HepG2 (cell line): ENCODE results near the gene NRG3. TPM values are rescaled to one million over a fixed set of nuclear protein-coding genes. Genes with fewer than 3 reads are reported as not detected.

Experiments used
- ATAC-seq: fragments of 200-7000 bp; cut with Tn5 transposase; 3 replicates; pipeline ENCODE4 v1.9.1; 2020; ENCODE audit warnings: mild to moderate bottlenecking, moderate library complexity
- BruUV-seq: library from RNA; stranded (reverse); fragments of 400-500 nt; replicated peaks from 2 replicates; lab custom pipeline; 2021; lab: Mats Ljungman, UMichigan
- CTCF ChIA-PET: fragments of 300-600 bp; formaldehyde crosslinking; extraction: SDS; loops from one replicate; lab custom pipeline; 2021; ENCODE audit warnings: low total read pairs, inconsistent platforms, low intra/inter-chr PET ratio; lab: Yijun Ruan, JAX
- POLR2A ChIA-PET: fragments of 350-600 bp; sonication (Branson Sonifier 250); formaldehyde crosslinking; loops from one replicate; lab custom pipeline; 2020; ENCODE audit warnings: antibody characterized with exemption, inconsistent platforms; lab: Yijun Ruan, JAX
- DNase-seq: peaks from one replicate; pipeline ENCODE4 v3.0.0-alpha.2; 2015; ENCODE audit warnings: low spot score
- FAIRE-seq: peaks from 3 replicates; lab custom pipeline; 2011; peaks lifted over from hg19 to GRCh38; lab: Jason Lieb, UNC
- H2AFZ ChIP-seq: one replicate; pipeline ENCODE4 v1.6.1; 2011; ENCODE audit warnings: low read length, inconsistent platforms
- H3K27ac ChIP-seq: fragments of 300-600 bp; 3 replicates; pipeline ENCODE4 v1.8.0; 2011; ENCODE audit warnings: mixed run types, mild to moderate bottlenecking, mixed read lengths, low read length, inconsistent platforms; ENCODE audit not compliant: insufficient read depth; ENCODE audit errors: extremely low read length
- H3K27me3 ChIP-seq, 2 experiments: fragments of 200-600 bp in 1 of 2; 2 replicates in 1 of 2; 3 replicates in 1 of 2; pipeline versions ENCODE4 v1.6.0 to v1.8.0; 2011; ENCODE audit warnings: low read length in 2 of 2, mild to moderate bottlenecking in 2 of 2, moderate library complexity in 2 of 2, inconsistent platforms in 1 of 2; ENCODE audit not compliant: insufficient read depth in 2 of 2, control insufficient read depth in 1 of 2
- H3K36me3 ChIP-seq, 2 experiments: fragments of 200-600 bp in 1 of 2; replicated peaks in 1 of 2; 2 replicates in 1 of 2; 3 replicates in 1 of 2; pipeline versions ENCODE4 v1.5.1 to v1.8.0; 2011; ENCODE audit warnings: low read length in 2 of 2, inconsistent platforms in 1 of 2; ENCODE audit not compliant: insufficient read depth in 2 of 2, control insufficient read depth in 1 of 2
- H3K4me1 ChIP-seq: 2 replicates; pipeline ENCODE4 v1.5.1; 2012; ENCODE audit warnings: low read length, inconsistent platforms; ENCODE audit not compliant: insufficient read depth
- H3K4me2 ChIP-seq: 2 replicates; pipeline ENCODE4 v1.6.0; 2011; ENCODE audit warnings: low read depth, low read length, inconsistent platforms
- H3K4me3 ChIP-seq, 3 experiments: fragments of 200-600 bp in 1 of 3; sonication (generic), shearing (Covaris generic) in 1 of 3; replicated peaks in 1 of 3; 2 replicates each; pipeline ENCODE4 v1.5.1; 2011 to 2016; ENCODE audit warnings: low read length in 3 of 3, inconsistent platforms in 2 of 3, low read depth in 2 of 3, mild to moderate bottlenecking in 2 of 3, control low read depth in 1 of 3, mixed read lengths in 1 of 3; ENCODE audit not compliant: insufficient read depth in 1 of 3
- H3K79me2 ChIP-seq: one replicate; pipeline ENCODE4 v1.6.1; 2011; ENCODE audit warnings: low read length, inconsistent platforms; ENCODE audit not compliant: insufficient read depth
- H3K9ac ChIP-seq: 2 replicates; pipeline ENCODE4 v1.6.0; 2011; ENCODE audit warnings: mild to moderate bottlenecking, low read depth, low read length, inconsistent platforms; ENCODE audit not compliant: insufficient read depth
- H3K9me3 ChIP-seq: 2 replicates; pipeline ENCODE4 v1.5.1; 2012; ENCODE audit warnings: mild to moderate bottlenecking, low read length
- H4K20me1 ChIP-seq: 2 replicates; pipeline ENCODE4 v1.6.0; 2011; ENCODE audit warnings: inconsistent platforms, mild to moderate bottlenecking, low read length, moderate library complexity; ENCODE audit not compliant: insufficient read depth
- IKZF1 ChIP-seq: fragments of 450-650 bp; IDR thresholded peaks from 2 replicates; pipeline ENCODE4 v1.7.1; 2016
- MTA1 ChIP-seq: sonication (generic); formaldehyde crosslinking; IDR thresholded peaks from 2 replicates; pipeline ENCODE4 v1.4.0; 2020; ENCODE audit warnings: missing genetic modification reagents, mild to moderate bottlenecking, borderline replicate concordance
- NFE2 ChIP-seq: sonication (generic); formaldehyde crosslinking; IDR thresholded peaks from 2 replicates; pipeline ENCODE4 v1.4.0; 2020; ENCODE audit warnings: missing genetic modification reagents
- RFX1 ChIP-seq: fragments of 450-650 bp; IDR thresholded peaks from 2 replicates; pipeline ENCODE4 v1.6.1; 2017
- ZNF121 ChIP-seq: sonication (generic); formaldehyde crosslinking; IDR thresholded peaks from 2 replicates; pipeline ENCODE4 v1.5.0; 2020; ENCODE audit warnings: mild to moderate bottlenecking, missing genetic modification reagents
- ZNF292 ChIP-seq: sonication (generic); formaldehyde crosslinking; IDR thresholded peaks from 2 replicates; pipeline ENCODE4 v1.8.1; 2022; ENCODE audit warnings: mild to moderate bottlenecking, low read depth, missing genetic modification reagents, borderline replicate concordance
- ZNF350 ChIP-seq: sonication (generic); formaldehyde crosslinking; IDR thresholded peaks from 2 replicates; pipeline ENCODE4 v1.4.0; 2020; ENCODE audit warnings: mild to moderate bottlenecking, low read depth, missing genetic modification reagents, borderline replicate concordance
- ZNF629 ChIP-seq: sonication (generic); formaldehyde crosslinking; conservative IDR thresholded peaks from 2 replicates; pipeline ENCODE4 v1.5.0; 2020; ENCODE audit warnings: missing genetic modification reagents
- WGBS: methylation state at CpG from one replicate; pipeline ENCODE4 v1.1.6; 2017; ENCODE audit warnings: low lambda C conversion rate; 5-methylcytosine and 5-hydroxymethylcytosine counted together
- in situ Hi-C: cut with HindIII; loops from 2 replicates; pipeline ENCODE4 v1.10.0; 2017; ENCODE audit warnings: low pct_unique_long_range_greater_than_20kb; ENCODE audit not compliant: extremely low pct_ligation_motif_present
- intact Hi-C: fragments of 100-400 bp; cut with micrococcal nuclease; formaldehyde crosslinking; loops from one replicate; pipeline ENCODE4 v1.10.0; 2022; ENCODE audit not compliant: unreplicated experiment
- polyA plus RNA-seq, 8 experiments: library from polyadenylated mRNA; depleted of rRNA in 3 of 8; stranded (reverse) in 7 of 8; unstranded in 1 of 8; fragments of >200 nt; fragmentation: Illumina TruSeq in 4 of 8; extraction: Trizol in 4 of 8; gene quantifications; 2 replicates each; pipeline versions ENCODE4 v1.2.1 to v1.2.3, GENCODE V29; 2011 to 2016; ENCODE audit warnings: low read depth in 4 of 8, missing spikeins in 1 of 8, mixed read lengths in 1 of 8; ENCODE audit not compliant: insufficient read depth in 1 of 8
- total RNA-seq, 5 experiments: library from RNA; depleted of rRNA; stranded (reverse); fragments of >200 nt; fragmentation: Illumina TruSeq; extraction: Trizol; gene quantifications; 2 replicates each; pipeline ENCODE4 v1.2.3, GENCODE V29; 2016; ENCODE audit warnings: low read depth in 1 of 5
- TF ChIP-seq, protein P1 (sequence below): sonication (generic); formaldehyde crosslinking; IDR thresholded peaks from 2 replicates; pipeline ENCODE4 v1.4.0; 2020; ENCODE audit warnings: missing genetic modification reagents
- TF ChIP-seq, protein P2 (sequence below): sonication (generic); formaldehyde crosslinking; IDR thresholded peaks from 2 replicates; pipeline ENCODE4 v1.8.0; 2022; ENCODE audit warnings: missing genetic modification reagents, low read depth, mild to moderate bottlenecking, borderline replicate concordance
- TF ChIP-seq, protein P3 (sequence below): sonication (generic); formaldehyde crosslinking; IDR thresholded peaks from 2 replicates; pipeline ENCODE4 v1.4.0; 2020; ENCODE audit warnings: missing genetic modification reagents, mild to moderate bottlenecking, borderline replicate concordance
- TF ChIP-seq, protein P4 (sequence below): sonication (generic); formaldehyde crosslinking; IDR thresholded peaks from 2 replicates; pipeline ENCODE4 v1.4.0; 2020; ENCODE audit warnings: missing genetic modification reagents
- TF ChIP-seq, protein P5 (sequence below): sonication (generic); formaldehyde crosslinking; IDR thresholded peaks from 2 replicates; pipeline ENCODE4 v1.4.0; 2020; ENCODE audit warnings: missing genetic modification reagents

The NRG3 gene
- total and polyA plus RNA-seq, 2 of the 13 experiments (the other 11 are each of a cell fraction or from before 2014, with no cell fraction given), result not detected

DNA sequence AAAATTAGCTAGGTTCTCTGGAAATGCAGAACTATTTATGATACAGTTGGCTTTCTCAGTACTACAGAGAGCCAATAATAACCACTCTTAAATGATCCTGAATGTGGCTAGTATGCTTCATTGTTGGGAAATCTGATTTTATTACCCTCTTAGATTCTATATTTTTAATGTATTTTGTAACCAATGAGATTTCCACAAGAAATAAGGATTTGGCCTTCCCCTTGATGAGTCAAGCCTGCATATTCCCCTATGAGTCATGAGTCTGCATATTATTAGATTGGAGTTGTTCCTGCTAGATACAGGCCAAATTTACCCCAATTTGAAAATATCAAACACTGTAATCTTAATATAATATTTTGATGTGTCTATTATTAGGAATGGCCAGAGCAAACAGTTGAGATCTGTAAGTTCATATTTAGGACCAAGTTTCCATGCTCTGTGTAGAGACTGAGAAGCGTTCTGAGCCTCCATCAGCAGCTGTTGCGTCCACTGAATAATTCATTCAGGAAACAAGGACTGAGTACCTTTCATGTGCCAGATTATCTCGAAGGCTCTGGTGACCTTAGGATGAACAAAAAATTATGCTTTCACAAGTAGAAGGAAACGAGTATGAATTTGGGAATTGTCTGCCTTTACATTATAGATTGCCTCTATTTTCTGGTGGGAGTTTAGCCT lies 793.4 kb downstream of the NRG3 start:
- BruUV-seq, result no TSS peak
- 13% methylated on average over 4 of the region's 4 CpGs for WGBS
- no peaks in the 10 kb centered on the region for H3K4me1 ChIP-seq
- H3K9me3 ChIP-seq, result peaks cover 94% of the 10 kb centered on the region
- CTCF ChIA-PET, result no interaction called here
- no peak overlapping the region for H3K9ac ChIP-seq
- DNase-seq, result no peak
- no peak overlapping the region for H3K4me2 ChIP-seq
- intact Hi-C loops, result no loop called here
- no peak overlapping the region for H3K27ac ChIP-seq
- H3K36me3 ChIP-seq, result no peaks in the 10 kb centered on the region
- no peaks in the 10 kb centered on the region for H3K79me2 ChIP-seq
- H3K4me3 ChIP-seq, result no peak overlapping the region
- POLR2A ChIA-PET, result no interaction called here
- in situ Hi-C loops, result no loop called here
- TF ChIP-seq IKZF1 (no peak), ZNF629 (CRISPR knock-in tag) (no peak), ZNF350 (CRISPR knock-in tag) (no peak), ZNF292 (CRISPR knock-in tag) (no peak), RFX1 (no peak), NFE2 (no peak), ZNF121 (CRISPR knock-in tag) (no peak), MTA1 (CRISPR knock-in tag) (no peak)
- TF ChIP-seq, protein P1, sequence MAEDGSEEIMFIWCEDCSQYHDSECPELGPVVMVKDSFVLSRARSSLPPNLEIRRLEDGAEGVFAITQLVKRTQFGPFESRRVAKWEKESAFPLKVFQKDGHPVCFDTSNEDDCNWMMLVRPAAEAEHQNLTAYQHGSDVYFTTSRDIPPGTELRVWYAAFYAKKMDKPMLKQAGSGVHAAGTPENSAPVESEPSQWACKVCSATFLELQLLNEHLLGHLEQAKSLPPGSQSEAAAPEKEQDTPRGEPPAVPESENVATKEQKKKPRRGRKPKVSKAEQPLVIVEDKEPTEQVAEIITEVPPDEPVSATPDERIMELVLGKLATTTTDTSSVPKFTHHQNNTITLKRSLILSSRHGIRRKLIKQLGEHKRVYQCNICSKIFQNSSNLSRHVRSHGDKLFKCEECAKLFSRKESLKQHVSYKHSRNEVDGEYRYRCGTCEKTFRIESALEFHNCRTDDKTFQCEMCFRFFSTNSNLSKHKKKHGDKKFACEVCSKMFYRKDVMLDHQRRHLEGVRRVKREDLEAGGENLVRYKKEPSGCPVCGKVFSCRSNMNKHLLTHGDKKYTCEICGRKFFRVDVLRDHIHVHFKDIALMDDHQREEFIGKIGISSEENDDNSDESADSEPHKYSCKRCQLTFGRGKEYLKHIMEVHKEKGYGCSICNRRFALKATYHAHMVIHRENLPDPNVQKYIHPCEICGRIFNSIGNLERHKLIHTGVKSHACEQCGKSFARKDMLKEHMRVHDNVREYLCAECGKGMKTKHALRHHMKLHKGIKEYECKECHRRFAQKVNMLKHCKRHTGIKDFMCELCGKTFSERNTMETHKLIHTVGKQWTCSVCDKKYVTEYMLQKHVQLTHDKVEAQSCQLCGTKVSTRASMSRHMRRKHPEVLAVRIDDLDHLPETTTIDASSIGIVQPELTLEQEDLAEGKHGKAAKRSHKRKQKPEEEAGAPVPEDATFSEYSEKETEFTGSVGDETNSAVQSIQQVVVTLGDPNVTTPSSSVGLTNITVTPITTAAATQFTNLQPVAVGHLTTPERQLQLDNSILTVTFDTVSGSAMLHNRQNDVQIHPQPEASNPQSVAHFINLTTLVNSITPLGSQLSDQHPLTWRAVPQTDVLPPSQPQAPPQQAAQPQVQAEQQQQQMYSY (CRISPR knock-in tag), result no peak
- TF ChIP-seq, protein P2, sequence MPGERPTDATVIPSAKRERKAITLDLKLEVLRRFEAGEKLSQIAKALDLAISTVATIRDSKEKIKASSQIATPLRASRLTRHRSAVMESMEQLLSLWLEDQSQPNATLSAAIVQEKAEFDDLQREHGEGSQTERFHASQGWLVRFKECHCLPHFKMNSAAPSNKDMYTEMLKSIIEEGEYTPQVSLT, result no peak
- TF ChIP-seq, protein P3, sequence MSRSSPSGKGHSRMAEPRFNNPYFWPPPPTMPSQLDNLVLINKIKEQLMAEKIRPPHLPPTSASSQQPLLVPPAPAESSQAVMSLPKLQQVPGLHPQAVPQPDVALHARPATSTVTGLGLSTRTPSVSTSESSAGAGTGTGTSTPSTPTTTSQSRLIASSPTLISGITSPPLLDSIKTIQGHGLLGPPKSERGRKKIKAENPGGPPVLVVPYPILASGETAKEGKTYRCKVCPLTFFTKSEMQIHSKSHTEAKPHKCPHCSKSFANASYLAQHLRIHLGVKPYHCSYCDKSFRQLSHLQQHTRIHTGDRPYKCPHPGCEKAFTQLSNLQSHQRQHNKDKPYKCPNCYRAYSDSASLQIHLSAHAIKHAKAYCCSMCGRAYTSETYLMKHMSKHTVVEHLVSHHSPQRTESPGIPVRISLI, result no peak
- TF ChIP-seq, protein P4, sequence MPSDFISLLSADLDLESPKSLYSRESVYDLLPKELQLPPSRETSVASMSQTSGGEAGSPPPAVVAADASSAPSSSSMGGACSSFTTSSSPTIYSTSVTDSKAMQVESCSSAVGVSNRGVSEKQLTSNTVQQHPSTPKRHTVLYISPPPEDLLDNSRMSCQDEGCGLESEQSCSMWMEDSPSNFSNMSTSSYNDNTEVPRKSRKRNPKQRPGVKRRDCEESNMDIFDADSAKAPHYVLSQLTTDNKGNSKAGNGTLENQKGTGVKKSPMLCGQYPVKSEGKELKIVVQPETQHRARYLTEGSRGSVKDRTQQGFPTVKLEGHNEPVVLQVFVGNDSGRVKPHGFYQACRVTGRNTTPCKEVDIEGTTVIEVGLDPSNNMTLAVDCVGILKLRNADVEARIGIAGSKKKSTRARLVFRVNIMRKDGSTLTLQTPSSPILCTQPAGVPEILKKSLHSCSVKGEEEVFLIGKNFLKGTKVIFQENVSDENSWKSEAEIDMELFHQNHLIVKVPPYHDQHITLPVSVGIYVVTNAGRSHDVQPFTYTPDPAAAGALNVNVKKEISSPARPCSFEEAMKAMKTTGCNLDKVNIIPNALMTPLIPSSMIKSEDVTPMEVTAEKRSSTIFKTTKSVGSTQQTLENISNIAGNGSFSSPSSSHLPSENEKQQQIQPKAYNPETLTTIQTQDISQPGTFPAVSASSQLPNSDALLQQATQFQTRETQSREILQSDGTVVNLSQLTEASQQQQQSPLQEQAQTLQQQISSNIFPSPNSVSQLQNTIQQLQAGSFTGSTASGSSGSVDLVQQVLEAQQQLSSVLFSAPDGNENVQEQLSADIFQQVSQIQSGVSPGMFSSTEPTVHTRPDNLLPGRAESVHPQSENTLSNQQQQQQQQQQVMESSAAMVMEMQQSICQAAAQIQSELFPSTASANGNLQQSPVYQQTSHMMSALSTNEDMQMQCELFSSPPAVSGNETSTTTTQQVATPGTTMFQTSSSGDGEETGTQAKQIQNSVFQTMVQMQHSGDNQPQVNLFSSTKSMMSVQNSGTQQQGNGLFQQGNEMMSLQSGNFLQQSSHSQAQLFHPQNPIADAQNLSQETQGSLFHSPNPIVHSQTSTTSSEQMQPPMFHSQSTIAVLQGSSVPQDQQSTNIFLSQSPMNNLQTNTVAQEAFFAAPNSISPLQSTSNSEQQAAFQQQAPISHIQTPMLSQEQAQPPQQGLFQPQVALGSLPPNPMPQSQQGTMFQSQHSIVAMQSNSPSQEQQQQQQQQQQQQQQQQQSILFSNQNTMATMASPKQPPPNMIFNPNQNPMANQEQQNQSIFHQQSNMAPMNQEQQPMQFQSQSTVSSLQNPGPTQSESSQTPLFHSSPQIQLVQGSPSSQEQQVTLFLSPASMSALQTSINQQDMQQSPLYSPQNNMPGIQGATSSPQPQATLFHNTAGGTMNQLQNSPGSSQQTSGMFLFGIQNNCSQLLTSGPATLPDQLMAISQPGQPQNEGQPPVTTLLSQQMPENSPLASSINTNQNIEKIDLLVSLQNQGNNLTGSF (CRISPR knock-in tag), result no peak
- TF ChIP-seq, protein P5, sequence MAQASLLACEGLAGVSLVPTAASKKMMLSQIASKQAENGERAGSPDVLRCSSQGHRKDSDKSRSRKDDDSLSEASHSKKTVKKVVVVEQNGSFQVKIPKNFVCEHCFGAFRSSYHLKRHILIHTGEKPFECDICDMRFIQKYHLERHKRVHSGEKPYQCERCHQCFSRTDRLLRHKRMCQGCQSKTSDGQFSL, result no peak
- FAIRE-seq, result no peak
- H2AFZ ChIP-seq, result no peak overlapping the region
- H4K20me1 ChIP-seq, result no peaks in the 10 kb centered on the region
- ATAC-seq, result no peak
- H3K27me3 ChIP-seq, result no peaks in the 10 kb centered on the region
